GM12864 (cell line): ENCODE data around the gene RAB43.

Experiments used
- DNase-seq: peaks from one replicate; pipeline ENCODE4 v3.0.0-alpha.2; 2011; ENCODE audit warnings: low read depth
- H3K4me3 ChIP-seq: 2 replicates; pipeline ENCODE4 v1.5.1; 2011; ENCODE audit warnings: mild to moderate bottlenecking, low read depth, low read length, control low read depth
- CTCF ChIP-seq: IDR thresholded peaks from 2 replicates; pipeline ENCODE4 v1.5.1; 2011; ENCODE audit warnings: low read depth, mild to moderate bottlenecking, moderate library complexity, low read length, control low read depth, inconsistent platforms; ENCODE audit errors: missing control alignments

Gene RAB43

GRCh38 chr3:129130291-129130813, 8.7 kb upstream of the RAB43 start:
- TF ChIP-seq CTCF: no peak
- no peak overlapping the region for H3K4me3 ChIP-seq
- DNase-seq: no peak

- DNase-seq: no peak
- no peak overlapping the region for H3K4me3 ChIP-seq
- no peak for TF ChIP-seq CTCF
Measured at GRCh38 chr3:129128357-129129155, 7.0 kb upstream of the RAB43 start.

GRCh38 chr3:129126726-129127280, 5.2 kb upstream of the RAB43 start:
- no peak for TF ChIP-seq CTCF
- no peak for DNase-seq
- H3K4me3 ChIP-seq: no peak overlapping the region

GRCh38 chr3:129123314-129124060, 1.9 kb upstream of the RAB43 start:
- no peak for DNase-seq
- no peak overlapping the region for H3K4me3 ChIP-seq
- TF ChIP-seq CTCF: no peak

- DNase-seq: no peak
- no peak for TF ChIP-seq CTCF
- no peak overlapping the region for H3K4me3 ChIP-seq
Measured at GRCh38 chr3:129122412-129123011, 908 bp upstream of the RAB43 start.

GRCh38 chr3:129121016-129121791, 400 bp downstream of the RAB43 start:
- peak overlapping the region; percentile 89 for H3K4me3 ChIP-seq
- no peak for DNase-seq
- TF ChIP-seq CTCF: no peak
